Smooth muscle cell (in vitro differentiated cells): Measurements from ENCODE around the gene TMEM132D. TPM values are rescaled to one million over a fixed set of nuclear protein-coding genes. Genes with fewer than 3 reads are reported as not detected.

Experiments used
- DNase-seq: peaks from one replicate; lab custom pipeline; 2025; ENCODE audit not compliant: unreplicated experiment; lab: John Stamatoyannopoulos, UW
- H2AFZ ChIP-seq: fragments of 200-600 bp; sonication (generic); 2 replicates; pipeline ENCODE4 v1.6.0; 2016; ENCODE audit warnings: antibody characterized with exemption, low read depth, mild to moderate bottlenecking
- H3F3A ChIP-seq: fragments of 200-600 bp; sonication (generic); 2 replicates; pipeline ENCODE4 v1.6.0; 2017; ENCODE audit warnings: antibody characterized with exemption, low read depth
- H3K27ac ChIP-seq: fragments of 200-600 bp; sonication (generic); 2 replicates; pipeline ENCODE4 v1.5.1; 2016; ENCODE audit warnings: low read depth, mild to moderate bottlenecking
- H3K27me3 ChIP-seq: fragments of 200-600 bp; sonication (generic); 2 replicates; pipeline ENCODE4 v1.6.1; 2016; ENCODE audit warnings: low read depth, mild to moderate bottlenecking
- H3K36me3 ChIP-seq: fragments of 200-600 bp; sonication (generic); 2 replicates; pipeline ENCODE4 v1.5.1; 2016; ENCODE audit warnings: low read depth
- H3K4me1 ChIP-seq: fragments of 200-600 bp; sonication (generic); 2 replicates; pipeline ENCODE4 v1.5.1; 2016; ENCODE audit warnings: low read depth
- H3K4me2 ChIP-seq: fragments of 200-600 bp; sonication (generic); 2 replicates; pipeline ENCODE4 v1.6.0; 2016; ENCODE audit warnings: mild to moderate bottlenecking
- H3K4me3 ChIP-seq: fragments of 200-600 bp; sonication (generic); 2 replicates; pipeline ENCODE4 v1.5.1; 2016; ENCODE audit warnings: mild to moderate bottlenecking
- H3K79me2 ChIP-seq: fragments of 200-600 bp; sonication (generic); 2 replicates; pipeline ENCODE4 v1.6.0; 2016; ENCODE audit warnings: low read depth, mild to moderate bottlenecking
- H3K9ac ChIP-seq: fragments of 200-600 bp; sonication (generic); 2 replicates; pipeline ENCODE4 v1.6.0; 2016; ENCODE audit warnings: low read depth
- H3K9me3 ChIP-seq: fragments of 200-600 bp; sonication (generic); replicated peaks from 2 replicates; pipeline ENCODE4 v1.5.1; 2016; ENCODE audit warnings: low read depth
- H4K20me1 ChIP-seq: fragments of 200-600 bp; sonication (generic); 2 replicates; pipeline ENCODE4 v1.6.0; 2016; ENCODE audit warnings: low read depth
- CTCF ChIP-seq: fragments of 200-600 bp; sonication (generic); IDR thresholded peaks from 2 replicates; pipeline ENCODE4 v1.5.1; 2017; ENCODE audit warnings: borderline replicate concordance, mild to moderate bottlenecking, antibody characterized with exemption; ENCODE audit not compliant: insufficient read depth, poor library complexity, severe bottlenecking
- WGBS: methylation state at CpG from one replicate; pipeline ENCODE4 v1.1.7; 2016; ENCODE audit warnings: low lambda C conversion rate; 5-methylcytosine and 5-hydroxymethylcytosine counted together
- polyA plus RNA-seq: library from polyadenylated mRNA; unstranded; fragments of >200 nt; fragmentation: Nextera tagmentation; extraction: Ambion mirVana; gene quantifications from 2 replicates; pipeline ENCODE4 v1.2.1, GENCODE V29; 2016
- total RNA-seq: library from RNA; depleted of rRNA; stranded (reverse); fragments of >200 nt; gene quantifications from 2 replicates; pipeline ENCODE4 v1.2.3, GENCODE V29; 2014

The TMEM132D gene
- total and polyA plus RNA-seq, 2 experiments from 2014 or later: not detected

GRCh38 chr12:129788506-129789084 lies 115.2 kb downstream of the TMEM132D start:
- no peak for TF ChIP-seq CTCF
- no peaks in the 10 kb centered on the region for H4K20me1 ChIP-seq
- no peaks in the 10 kb centered on the region for H3F3A ChIP-seq
- no peaks in the 10 kb centered on the region for H3K79me2 ChIP-seq
- no peak overlapping the region for H3K27ac ChIP-seq
- WGBS: 91% methylated on average over 9 of the region's 9 CpGs
- H2AFZ ChIP-seq: no peak overlapping the region
- H3K9ac ChIP-seq: no peak overlapping the region
- H3K4me3 ChIP-seq: no peak overlapping the region
- no peak overlapping the region for H3K4me2 ChIP-seq
- H3K36me3 ChIP-seq: no peaks in the 10 kb centered on the region
- H3K27me3 ChIP-seq: peaks cover 4% of the 10 kb centered on the region
- H3K4me1 ChIP-seq: peaks cover 4% of the 10 kb centered on the region
- DNase-seq: no peak
- H3K9me3 ChIP-seq: no peaks in the 10 kb centered on the region

GRCh38 chr12:129779989-129780388 lies 123.8 kb downstream of the TMEM132D start:
- Histone ChIP-seq H3K4me1 (no peaks in the 10 kb centered on the region), H3K9me3 (no peaks in the 10 kb centered on the region), H3K4me2 (no peak overlapping the region), H3K79me2 (no peaks in the 10 kb centered on the region), H2AFZ (no peak overlapping the region), H3K27me3 (no peaks in the 10 kb centered on the region), H3K9ac (no peak overlapping the region), H3K36me3 (no peaks in the 10 kb centered on the region), H3K4me3 (no peak overlapping the region), H3K27ac (no peak overlapping the region), H3F3A (no peaks in the 10 kb centered on the region), H4K20me1 (no peaks in the 10 kb centered on the region)
- 87% methylated on average over 12 of the region's 12 CpGs for WGBS
- TF ChIP-seq CTCF: no peak
- no peak for DNase-seq

GRCh38 chr12:129779033-129779432 lies 124.8 kb downstream of the TMEM132D start:
- TF ChIP-seq CTCF: no peak
- no peak for DNase-seq
- Histone ChIP-seq H3K79me2 (no peaks in the 10 kb centered on the region), H2AFZ (no peak overlapping the region), H3K9ac (no peak overlapping the region), H3K36me3 (no peaks in the 10 kb centered on the region), H3K9me3 (no peaks in the 10 kb centered on the region), H3K4me2 (no peak overlapping the region), H3K27ac (no peak overlapping the region), H3K4me3 (no peak overlapping the region), H4K20me1 (no peaks in the 10 kb centered on the region), H3K27me3 (no peaks in the 10 kb centered on the region), H3K4me1 (no peaks in the 10 kb centered on the region), H3F3A (no peaks in the 10 kb centered on the region)
- WGBS: 88% methylated on average over 5 of the region's 5 CpGs

GRCh38 chr12:129776977-129777667 lies 126.7 kb downstream of the TMEM132D start:
- H3K9ac ChIP-seq: no peak overlapping the region
- H3K9me3 ChIP-seq: no peaks in the 10 kb centered on the region
- H3K4me2 ChIP-seq: no peak overlapping the region
- no peaks in the 10 kb centered on the region for H3K27me3 ChIP-seq
- H2AFZ ChIP-seq: no peak overlapping the region
- no peaks in the 10 kb centered on the region for H3F3A ChIP-seq
- no peaks in the 10 kb centered on the region for H3K36me3 ChIP-seq
- no peak overlapping the region for H3K27ac ChIP-seq
- no peaks in the 10 kb centered on the region for H4K20me1 ChIP-seq
- no peaks in the 10 kb centered on the region for H3K79me2 ChIP-seq
- TF ChIP-seq CTCF: no peak
- no peak overlapping the region for H3K4me3 ChIP-seq
- no peak for DNase-seq
- H3K4me1 ChIP-seq: no peaks in the 10 kb centered on the region
- WGBS: 85% methylated on average over 10 of the region's 10 CpGs
